ENCODE measurements around the gene SUMO3. TPM values are rescaled to one million over a fixed set of nuclear protein-coding genes. Genes with fewer than 3 reads are reported as not detected.

SUMO3 gene
- total and polyA plus RNA-seq, 7 experiments from 2014 or later = 46.9 to 91.7 (median 76.5) TPM

GRCh38 chr21:44844256-44844655 lies 26.4 kb upstream of the SUMO3 start:
- Histone ChIP-seq H3K36me3 (ENCODE audit: control insufficient read depth in 2 of 3, insufficient read depth in 3 of 3, low read length in 3 of 3) (peaks cover 0 to 8% (median 0%) of the 10 kb centered on the region in 3 experiments), H3K27ac (ENCODE audit: low read depth, low read length) (no peak overlapping the region), H3K9me3 (ENCODE audit: control insufficient read depth in 2 of 3, low read length in 3 of 3) (no peaks in the 10 kb centered on the region), H3K4me1 (ENCODE audit: control insufficient read depth in 2 of 2, insufficient read depth in 2 of 2, low read length in 2 of 2) (peaks cover 6 to 11% of the 10 kb centered on the region in 2 donors), H3K27me3 (ENCODE audit: control insufficient read depth in 2 of 2, insufficient read depth in 2 of 2, low read length in 2 of 2) (no peaks in the 10 kb centered on the region), H3K4me3 (ENCODE audit: low read length) (no peak overlapping the region)
- DNase-seq (no peak), ATAC-seq (no peak)
- H3K36me3 Mint-ChIP-seq = peaks cover 0 to 3% (median 0%) of the 10 kb centered on the region in 5 donors
- H3K27ac Mint-ChIP-seq = peak overlapping the region in 1 of 9 donors; percentile 65
- CTCF ChIA-PET = interaction anchor here (0.8 kb wide), 1 partner anchor 26 kb away, joined by 3 read pairs; the partner anchor contains the start of gene SUMO3
- POLR2A ChIA-PET = no interaction called here
- peaks cover 0 to 4% (median 0%) of the 10 kb centered on the region in 5 donors for H3K27me3 Mint-ChIP-seq
- H3K4me3 Mint-ChIP-seq = peak overlapping the region in 4 of 10 donors; percentile 40 to 78 (median 42)
- H3K4me1 Mint-ChIP-seq = peaks cover 0 to 24% (median 13%) of the 10 kb centered on the region in 7 donors
- intact Hi-C loops (cut with micrococcal nuclease) = no loop called here
- peaks cover 0 to 2% (median 0%) of the 10 kb centered on the region in 11 donors for H3K9me3 Mint-ChIP-seq

GRCh38 chr21:44842721-44843445 lies 25.0 kb upstream of the SUMO3 start:
- H3K9me3 ChIP-seq (ENCODE audit: control insufficient read depth in 2 of 3, low read length in 3 of 3) = no peaks in the 10 kb centered on the region
- ChIA-PET POLR2A (interaction anchor here (0.7 kb wide), 1 partner anchor 34 kb away, joined by 3 read pairs; no protein-coding TSS in a partner anchor), CTCF (interaction anchor here (0.7 kb wide), 1 partner anchor 26 kb away, joined by 3 read pairs; no protein-coding TSS in a partner anchor)
- intact Hi-C loops (cut with micrococcal nuclease) = no loop called here
- DNase-seq (no peak), ATAC-seq (no peak)
- H3K36me3 ChIP-seq (ENCODE audit: control insufficient read depth in 2 of 3, insufficient read depth in 3 of 3, low read length in 3 of 3) = no peaks in the 10 kb centered on the region
- peaks cover 6 to 11% of the 10 kb centered on the region in 2 donors for H3K4me1 ChIP-seq (ENCODE audit: control insufficient read depth in 2 of 2, insufficient read depth in 2 of 2, low read length in 2 of 2)
- peaks cover 0 to 24% (median 13%) of the 10 kb centered on the region in 7 donors for H3K4me1 Mint-ChIP-seq
- H3K9me3 Mint-ChIP-seq = peaks cover 0 to 2% (median 0%) of the 10 kb centered on the region in 11 donors
- no peak overlapping the region for H3K4me3 ChIP-seq (ENCODE audit: low read length)
- no peak overlapping the region for H3K27ac ChIP-seq (ENCODE audit: low read depth, low read length)
- H3K27me3 ChIP-seq (ENCODE audit: control insufficient read depth in 2 of 2, insufficient read depth in 2 of 2, low read length in 2 of 2) = no peaks in the 10 kb centered on the region
- H3K27me3 Mint-ChIP-seq = peaks cover 0 to 4% (median 0%) of the 10 kb centered on the region in 5 donors
- no peaks in the 10 kb centered on the region for H3K36me3 Mint-ChIP-seq
- no peak overlapping the region for H3K27ac Mint-ChIP-seq
- H3K4me3 Mint-ChIP-seq = no peak overlapping the region

- Mint-ChIP-seq H3K36me3 (no peaks in the 10 kb centered on the region), H3K27me3 (peaks cover 0 to 4% (median 0%) of the 10 kb centered on the region in 5 donors), H3K4me3 (no peak overlapping the region), H3K9me3 (peaks cover 0 to 2% (median 0%) of the 10 kb centered on the region in 11 donors), H3K27ac (no peak overlapping the region), H3K4me1 (peaks cover 0 to 20% (median 13%) of the 10 kb centered on the region in 7 donors)
- no peak for ATAC-seq
- ChIA-PET POLR2A (no interaction called here), CTCF (interaction anchor here (0.7 kb wide), 1 partner anchor 27 kb away, joined by 3 read pairs; no protein-coding TSS in a partner anchor)
- Histone ChIP-seq H3K4me3 (ENCODE audit: low read length) (no peak overlapping the region), H3K27me3 (ENCODE audit: control insufficient read depth in 2 of 2, insufficient read depth in 2 of 2, low read length in 2 of 2) (no peaks in the 10 kb centered on the region), H3K36me3 (ENCODE audit: control insufficient read depth in 2 of 3, insufficient read depth in 3 of 3, low read length in 3 of 3) (no peaks in the 10 kb centered on the region), H3K4me1 (ENCODE audit: control insufficient read depth in 2 of 2, insufficient read depth in 2 of 2, low read length in 2 of 2) (peaks cover 6 to 11% of the 10 kb centered on the region in 2 donors), H3K27ac (ENCODE audit: low read depth, low read length) (no peak overlapping the region), H3K9me3 (ENCODE audit: control insufficient read depth in 2 of 3, low read length in 3 of 3) (no peaks in the 10 kb centered on the region)
- intact Hi-C loops (cut with micrococcal nuclease) = no loop called here
- DNase-seq = no peak
Measured at GRCh38 chr21:44842087-44842486, 24.2 kb upstream of the SUMO3 start.

DNA sequence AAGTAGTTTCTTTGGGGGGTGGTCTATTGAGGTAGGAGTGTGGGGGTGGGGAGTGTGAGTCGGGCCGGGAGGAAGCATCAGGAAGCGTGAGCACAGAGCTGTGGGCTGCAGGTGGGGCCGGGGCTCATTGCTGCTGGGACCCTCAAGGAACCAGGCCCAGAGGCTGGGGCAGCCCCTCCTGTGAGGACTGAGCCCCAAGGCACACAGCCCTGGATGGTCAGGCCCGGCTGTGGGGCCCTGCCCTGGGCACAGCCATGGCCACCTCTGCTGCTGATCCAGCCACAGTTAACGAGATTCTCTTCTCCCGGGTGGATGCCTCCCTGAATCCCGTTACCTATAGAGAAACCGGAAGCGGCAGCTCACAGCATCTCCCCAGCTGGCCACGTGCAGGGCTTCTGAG lies 22.9 kb upstream of the SUMO3 start:
- Histone ChIP-seq H3K36me3 (ENCODE audit: control insufficient read depth in 2 of 3, insufficient read depth in 3 of 3, low read length in 3 of 3) (no peaks in the 10 kb centered on the region), H3K27ac (ENCODE audit: low read depth, low read length) (no peak overlapping the region), H3K9me3 (ENCODE audit: control insufficient read depth in 2 of 3, low read length in 3 of 3) (no peaks in the 10 kb centered on the region), H3K4me1 (ENCODE audit: control insufficient read depth in 2 of 2, insufficient read depth in 2 of 2, low read length in 2 of 2) (peaks cover 2 to 6% of the 10 kb centered on the region in 2 donors), H3K4me3 (ENCODE audit: low read length) (no peak overlapping the region), H3K27me3 (ENCODE audit: control insufficient read depth in 2 of 2, insufficient read depth in 2 of 2, low read length in 2 of 2) (no peaks in the 10 kb centered on the region)
- no peak for ATAC-seq
- ChIA-PET POLR2A (no interaction called here), CTCF (no interaction called here)
- Mint-ChIP-seq H3K27ac (no peak overlapping the region), H3K9me3 (peaks cover 0 to 2% (median 0%) of the 10 kb centered on the region in 11 donors), H3K27me3 (peaks cover 0 to 4% (median 0%) of the 10 kb centered on the region in 5 donors), H3K4me3 (no peak overlapping the region), H3K4me1 (peaks cover 0 to 12% (median 4%) of the 10 kb centered on the region in 7 donors), H3K36me3 (no peaks in the 10 kb centered on the region)
- DNase-seq = no peak
- intact Hi-C loops (cut with micrococcal nuclease) = no loop called here

DNA sequence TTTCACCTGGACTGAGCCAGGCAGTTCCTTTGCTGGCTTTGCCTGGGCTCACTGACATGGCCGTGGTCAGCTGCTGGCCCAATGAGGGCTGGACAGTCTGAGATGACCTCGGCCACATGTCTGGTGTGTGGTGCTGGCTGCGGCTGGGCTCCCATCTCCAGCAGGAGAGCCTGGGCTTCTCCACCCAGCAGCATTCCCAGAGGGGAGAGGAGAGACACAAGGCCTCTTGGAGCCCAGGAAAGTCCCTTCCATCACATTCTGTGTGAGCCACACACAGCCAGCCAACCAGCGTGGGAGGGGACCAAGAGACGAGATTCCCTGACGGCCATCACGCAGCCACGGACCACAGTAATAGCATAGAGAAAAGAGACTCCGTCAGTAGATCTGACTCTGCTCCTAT lies 21.1 kb upstream of the SUMO3 start:
- intact Hi-C loops (cut with micrococcal nuclease) = no loop called here
- CTCF ChIA-PET = no interaction called here

DNA sequence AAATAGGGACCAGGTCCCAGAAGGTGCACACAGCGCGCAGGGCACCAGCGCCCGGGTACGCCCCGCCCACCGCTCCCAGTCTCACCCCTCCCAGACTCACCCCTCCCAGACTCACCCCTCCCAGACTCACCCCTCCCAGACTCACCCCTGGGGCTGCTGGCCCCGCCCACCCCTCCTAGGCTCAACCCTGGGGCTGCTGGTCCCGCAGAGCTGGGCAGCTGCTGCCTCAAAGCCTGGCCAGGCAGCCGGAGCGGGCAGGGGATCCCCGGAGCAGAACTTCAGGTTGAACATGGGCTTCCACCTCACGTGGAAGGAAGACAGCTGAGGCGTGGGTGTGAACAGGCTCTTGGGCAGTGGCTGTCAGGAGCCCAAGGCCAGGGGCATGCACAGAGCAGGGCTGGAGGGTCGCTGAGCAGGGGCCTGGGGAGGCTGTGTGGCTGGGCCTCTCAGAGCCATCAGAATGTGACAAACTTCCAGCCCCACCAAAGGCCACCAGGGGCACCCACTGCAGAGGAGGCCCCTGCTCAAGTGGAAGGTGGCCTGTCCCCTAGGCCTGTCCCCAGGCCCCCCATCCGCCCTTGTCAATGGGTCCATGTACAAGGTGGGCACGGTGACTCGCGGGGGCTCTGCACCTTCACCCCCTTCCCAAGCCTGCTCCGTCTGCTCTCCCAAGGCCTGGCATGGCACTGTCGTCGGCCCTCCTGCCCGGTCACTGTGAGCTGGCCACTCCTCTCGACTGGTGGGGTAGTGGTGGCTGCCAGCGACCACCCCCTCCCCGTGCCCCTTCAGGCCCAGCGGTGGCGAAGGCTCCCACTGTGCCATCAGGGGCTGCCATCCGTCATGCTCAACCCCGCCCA lies 20.4 kb upstream of the SUMO3 start:
- Histone ChIP-seq H3K27ac (ENCODE audit: low read depth, low read length) (no peak overlapping the region), H3K4me3 (ENCODE audit: low read length) (no peak overlapping the region), H3K9me3 (ENCODE audit: control insufficient read depth in 2 of 3, low read length in 3 of 3) (no peaks in the 10 kb centered on the region), H3K4me1 (ENCODE audit: control insufficient read depth in 2 of 2, insufficient read depth in 2 of 2, low read length in 2 of 2) (no peaks in the 10 kb centered on the region), H3K27me3 (ENCODE audit: control insufficient read depth in 2 of 2, insufficient read depth in 2 of 2, low read length in 2 of 2) (no peaks in the 10 kb centered on the region), H3K36me3 (ENCODE audit: control insufficient read depth in 2 of 3, insufficient read depth in 3 of 3, low read length in 3 of 3) (no peaks in the 10 kb centered on the region)
- ATAC-seq (no peak), DNase-seq (no peak)
- CTCF ChIA-PET = no interaction called here
- Mint-ChIP-seq H3K27ac (no peak overlapping the region), H3K36me3 (no peaks in the 10 kb centered on the region), H3K27me3 (peaks cover 0 to 2% (median 0%) of the 10 kb centered on the region in 5 donors), H3K9me3 (peaks cover 0 to 2% (median 0%) of the 10 kb centered on the region in 11 donors), H3K4me3 (no peak overlapping the region), H3K4me1 (no peaks in the 10 kb centered on the region)
- intact Hi-C loops (cut with micrococcal nuclease) = no loop called here
- POLR2A ChIA-PET = no interaction called here

More for the DNA sequence above, 21.1 kb upstream of the SUMO3 start:
- H3K36me3 ChIP-seq (ENCODE audit: control insufficient read depth in 2 of 3, insufficient read depth in 3 of 3, low read length in 3 of 3) = no peaks in the 10 kb centered on the region
- H3K4me1 ChIP-seq (ENCODE audit: control insufficient read depth in 2 of 2, insufficient read depth in 2 of 2, low read length in 2 of 2) = no peaks in the 10 kb centered on the region
- no peak overlapping the region for H3K27ac ChIP-seq (ENCODE audit: low read depth, low read length)
- Mint-ChIP-seq H3K27me3 (peaks cover 0 to 4% (median 0%) of the 10 kb centered on the region in 5 donors), H3K4me1 (no peaks in the 10 kb centered on the region), H3K27ac (no peak overlapping the region), H3K4me3 (no peak overlapping the region), H3K36me3 (no peaks in the 10 kb centered on the region), H3K9me3 (peaks cover 0 to 2% (median 0%) of the 10 kb centered on the region in 11 donors)
- H3K27me3 ChIP-seq (ENCODE audit: control insufficient read depth in 2 of 2, insufficient read depth in 2 of 2, low read length in 2 of 2) = no peaks in the 10 kb centered on the region
- POLR2A ChIA-PET = no interaction called here
- no peak for DNase-seq
- H3K9me3 ChIP-seq (ENCODE audit: control insufficient read depth in 2 of 3, low read length in 3 of 3) = no peaks in the 10 kb centered on the region
- no peak overlapping the region for H3K4me3 ChIP-seq (ENCODE audit: low read length)
- ATAC-seq = no peak

All from naive thymus-derived CD4-positive, alpha-beta T cell (primary cell).